ENCODE data around the gene SYNPR.

SYNPR gene

GRCh38 chr3:63662011-63662410 is 383.9 kb downstream of the SYNPR start:
- DNase-seq: no peak
- Histone ChIP-seq H3K27ac (no peak overlapping the region), H3K27me3 (replicated peaks) (no peaks in the 10 kb centered on the region), H3K36me3 (replicated peaks) (no peaks in the 10 kb centered on the region), H3K4me3 (ENCODE audit: low read depth, low read length) (no peak overlapping the region)
- in situ Hi-C loops (cut with HindIII; ENCODE audit: low pct_ligation_motif_present, low sequenced_read_pairs): no loop called here
- TF ChIP-seq CTCF (IDR thresholded peaks at IDR 0.05; ENCODE audit: low read depth, low read length, missing control alignments): no peak

GRCh38 chr3:63662500-63662899 is 384.4 kb downstream of the SYNPR start:
- no peak for TF ChIP-seq CTCF (IDR thresholded peaks at IDR 0.05; ENCODE audit: low read depth, low read length, missing control alignments)
- no peak for DNase-seq
- in situ Hi-C loops (cut with HindIII; ENCODE audit: low pct_ligation_motif_present, low sequenced_read_pairs): no loop called here

More at GRCh38 chr3:63662500-63662899, 384.4 kb downstream of the SYNPR start:
- Histone ChIP-seq H3K27ac (no peak overlapping the region), H3K36me3 (replicated peaks) (no peaks in the 10 kb centered on the region), H3K27me3 (replicated peaks) (no peaks in the 10 kb centered on the region), H3K4me3 (ENCODE audit: low read depth, low read length) (no peak overlapping the region)
